Measurements from ENCODE around the gene ADAM8.

The ADAM8 gene

DNA sequence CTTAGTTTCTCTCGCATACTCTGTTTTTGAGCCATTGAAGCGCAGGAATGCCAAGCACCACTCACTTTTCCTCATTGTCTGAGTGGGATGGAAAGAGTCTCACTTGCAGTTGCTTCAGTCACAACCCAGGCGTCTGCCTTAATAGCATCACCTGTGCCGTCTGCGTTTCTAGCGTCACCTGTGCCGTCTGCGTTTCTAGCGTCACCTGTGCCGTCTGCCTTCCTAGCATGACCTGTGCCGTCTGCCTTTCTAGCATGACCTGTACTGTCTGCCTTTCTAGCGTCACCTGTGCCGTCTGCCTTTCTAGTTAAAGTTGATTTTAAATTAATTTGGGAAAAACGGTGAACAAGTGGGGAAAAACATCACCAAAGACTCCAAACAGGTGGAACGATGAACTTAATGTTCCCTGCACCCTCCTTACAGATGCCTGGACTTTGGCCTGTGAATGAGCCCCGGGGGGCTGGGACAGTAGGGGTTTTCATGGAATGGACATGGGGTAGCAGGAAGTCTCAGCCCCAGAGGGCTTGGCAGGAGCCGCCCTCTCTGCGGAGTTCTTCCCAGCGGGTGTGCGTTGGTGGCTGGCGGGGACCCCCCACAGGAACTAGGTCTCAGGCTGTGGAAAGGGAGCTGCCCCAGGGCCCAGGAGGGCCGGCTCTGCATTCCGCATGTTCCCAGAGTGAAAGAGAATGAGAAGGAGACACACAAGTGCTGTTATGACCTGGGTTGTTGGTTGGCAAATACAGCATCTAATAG, 35.5 kb upstream of the ADAM8 start:
- H3K36me3 Mint-ChIP-seq (ENCODE audit: low read depth), result peaks cover 46% of the 10 kb centered on the region
- H3K4me1 Mint-ChIP-seq (ENCODE audit: low read depth), result peaks cover 19% of the 10 kb centered on the region
- H3K4me3 Mint-ChIP-seq, result no peak overlapping the region
- no peak overlapping the region for H3K27ac Mint-ChIP-seq
- H3K9me3 Mint-ChIP-seq, result no peaks in the 10 kb centered on the region
- no peak for DNase-seq
- no peaks in the 10 kb centered on the region for H3K27me3 Mint-ChIP-seq

- peaks cover 25% of the 10 kb centered on the region for H3K4me1 Mint-ChIP-seq (ENCODE audit: low read depth)
- H3K9me3 Mint-ChIP-seq, result no peaks in the 10 kb centered on the region
- no peak overlapping the region for H3K27ac Mint-ChIP-seq
- DNase-seq, result no peak
- H3K36me3 Mint-ChIP-seq (ENCODE audit: low read depth), result peaks cover 51% of the 10 kb centered on the region
- H3K27me3 Mint-ChIP-seq, result no peaks in the 10 kb centered on the region
- H3K4me3 Mint-ChIP-seq, result no peak overlapping the region
Observed at GRCh38 chr10:133311570-133311969, 34.9 kb upstream of the ADAM8 start.

- Mint-ChIP-seq H3K4me3 (no peak overlapping the region), H3K4me1 (ENCODE audit: low read depth) (peaks cover 31% of the 10 kb centered on the region), H3K27me3 (no peaks in the 10 kb centered on the region), H3K27ac (no peak overlapping the region), H3K36me3 (ENCODE audit: low read depth) (peaks cover 51% of the 10 kb centered on the region), H3K9me3 (no peaks in the 10 kb centered on the region)
- DNase-seq, result no peak
Observed at GRCh38 chr10:133310789-133311188, 34.1 kb upstream of the ADAM8 start.

- DNase-seq, result no peak
- H3K4me1 Mint-ChIP-seq (ENCODE audit: low read depth), result peaks cover 34% of the 10 kb centered on the region
- H3K9me3 Mint-ChIP-seq, result no peaks in the 10 kb centered on the region
- peak overlapping the region; percentile 96 for H3K4me3 Mint-ChIP-seq
- H3K36me3 Mint-ChIP-seq (ENCODE audit: low read depth), result peaks cover 53% of the 10 kb centered on the region
- no peaks in the 10 kb centered on the region for H3K27me3 Mint-ChIP-seq
- no peak overlapping the region for H3K27ac Mint-ChIP-seq
Observed at GRCh38 chr10:133310399-133310755, 33.7 kb upstream of the ADAM8 start.

DNA sequence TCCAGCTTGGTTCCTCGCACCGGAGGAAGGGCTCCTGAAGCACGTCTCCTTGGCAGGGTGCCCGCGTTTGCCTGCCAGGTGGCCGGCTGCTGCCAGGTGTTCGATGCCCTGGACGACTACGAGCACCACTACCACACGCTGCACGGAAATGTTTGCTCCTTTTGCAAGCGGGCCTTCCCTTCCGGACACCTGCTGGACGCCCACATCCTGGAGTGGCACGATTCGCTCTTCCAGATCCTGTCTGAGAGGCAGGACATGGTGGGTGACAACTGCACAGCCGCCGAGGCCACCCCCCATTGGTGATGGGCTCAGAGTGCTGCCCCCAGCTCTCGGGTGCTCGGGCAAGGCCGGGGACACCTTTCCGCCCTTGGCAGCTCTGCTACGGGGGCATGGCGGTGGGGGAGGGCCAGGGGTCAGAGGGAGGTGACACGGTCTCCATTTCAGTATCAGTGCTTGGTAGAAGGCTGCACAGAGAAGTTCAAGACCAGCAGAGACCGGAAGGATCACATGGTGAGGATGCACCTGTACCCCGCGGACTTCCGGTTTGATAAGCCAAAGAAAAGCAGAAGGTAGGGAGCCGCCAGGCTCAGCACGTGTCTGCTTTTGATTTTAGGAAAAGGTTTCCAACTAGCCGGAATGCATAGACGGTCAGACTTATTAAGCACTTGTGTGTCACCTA, 33.2 kb upstream of the ADAM8 start:
- Mint-ChIP-seq H3K36me3 (ENCODE audit: low read depth) (peaks cover 58% of the 10 kb centered on the region), H3K4me1 (ENCODE audit: low read depth) (peaks cover 38% of the 10 kb centered on the region), H3K9me3 (no peaks in the 10 kb centered on the region), H3K27me3 (no peaks in the 10 kb centered on the region), H3K27ac (peak overlapping the region; percentile 93), H3K4me3 (peak overlapping the region; percentile 96)
- no peak for DNase-seq

DNA sequence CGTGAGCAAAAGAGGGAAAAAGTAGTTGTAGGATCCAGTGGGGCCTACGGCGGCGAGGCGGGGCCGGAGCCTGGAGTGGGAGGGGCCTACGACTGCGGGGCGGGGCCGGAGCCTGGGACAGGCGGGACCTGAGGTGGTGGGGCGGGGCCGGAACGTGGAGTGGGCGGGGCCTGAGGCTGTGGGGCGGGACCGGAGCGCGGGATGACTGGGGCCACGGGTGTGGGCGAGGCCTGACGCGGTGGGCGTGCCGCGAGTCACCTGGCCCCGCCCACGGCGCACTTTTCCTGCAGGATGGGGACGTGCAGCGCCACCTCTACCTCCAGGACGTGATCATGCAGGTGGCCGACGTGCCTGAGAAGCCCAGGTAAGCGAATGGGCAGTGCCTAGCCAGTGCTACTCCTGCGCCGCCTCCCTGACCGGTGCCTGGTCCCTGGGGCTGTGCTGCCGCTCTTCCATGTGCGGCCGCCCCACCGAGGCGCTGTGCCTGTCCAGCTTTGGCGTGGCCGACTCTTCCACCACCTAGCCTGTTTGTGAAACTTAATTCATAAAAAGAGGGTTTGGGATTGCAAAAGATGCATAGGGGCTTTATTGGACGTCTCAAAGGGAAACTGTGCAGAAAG, 32.5 kb upstream of the ADAM8 start:
- Mint-ChIP-seq H3K27me3 (no peaks in the 10 kb centered on the region), H3K4me3 (peak overlapping the region; percentile 96), H3K9me3 (no peaks in the 10 kb centered on the region), H3K4me1 (ENCODE audit: low read depth) (peaks cover 39% of the 10 kb centered on the region), H3K36me3 (ENCODE audit: low read depth) (peaks cover 63% of the 10 kb centered on the region), H3K27ac (peak overlapping the region; percentile 93)
- peak; percentile 97 for DNase-seq

DNA sequence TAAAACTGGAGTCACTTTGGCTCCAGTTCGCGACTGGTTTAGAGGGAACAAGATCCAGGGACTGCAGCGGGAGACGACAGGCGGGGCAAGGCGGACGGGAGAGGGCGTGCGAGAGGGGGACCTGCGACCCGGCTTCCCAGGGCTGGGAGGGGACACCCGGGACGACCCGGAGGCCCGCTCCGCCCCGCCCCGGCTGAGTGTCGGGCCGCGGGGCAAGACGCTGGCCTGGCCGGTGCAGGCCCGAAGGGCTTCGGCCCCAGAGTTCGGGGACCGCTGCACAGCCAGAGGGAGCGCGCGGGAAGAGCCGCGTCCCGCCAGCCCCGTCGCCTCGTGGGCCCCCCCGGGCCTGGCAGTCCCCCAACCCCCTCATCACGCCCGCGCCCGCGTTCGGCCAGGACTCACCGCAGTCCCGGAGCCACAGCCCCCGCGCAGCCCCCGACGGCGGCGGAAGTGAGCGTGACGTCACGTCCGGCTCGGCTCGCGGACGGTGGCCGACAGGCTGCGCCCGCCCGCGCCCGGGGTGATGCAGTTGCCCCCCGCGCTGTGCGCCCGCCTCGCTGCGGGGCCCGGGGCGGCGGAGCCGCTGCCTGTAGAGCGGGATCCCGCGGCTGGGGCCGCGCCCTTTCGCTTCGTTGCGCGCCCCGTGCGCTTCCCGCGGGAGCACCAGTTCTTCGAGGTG, 31.9 kb upstream of the ADAM8 start, which contains the start of the genes TUBGCP2 and ZNF511:
TUBGCP2 (minus strand) TSS at position 452 of the 679 bp plus-strand sequence. CDS start 5,931 bp downstream, outside the sequence.
ZNF511 (plus strand) TSS at position 494 of the 679 bp plus-strand sequence; CDS start at position 524, 30 bp downstream.
- peak within 1 kb of the TSS; percentile 98 for H3K27ac Mint-ChIP-seq
- peak within 1 kb of the TSS; percentile 96 for H3K4me3 Mint-ChIP-seq
- no peaks in the 10 kb centered on the region for H3K9me3 Mint-ChIP-seq
- DNase-seq, result peak; percentile 96
- no peaks in the 10 kb centered on the region for H3K27me3 Mint-ChIP-seq
- peaks cover 69% of the 10 kb centered on the region for H3K36me3 Mint-ChIP-seq (ENCODE audit: low read depth)
- H3K4me1 Mint-ChIP-seq (ENCODE audit: low read depth), result peaks cover 44% of the 10 kb centered on the region

GRCh38 chr10:133307776-133308420, 31.2 kb upstream of the ADAM8 start:
- Mint-ChIP-seq H3K4me1 (ENCODE audit: low read depth) (peaks cover 46% of the 10 kb centered on the region), H3K27me3 (no peaks in the 10 kb centered on the region), H3K4me3 (peak overlapping the region; percentile 96), H3K36me3 (ENCODE audit: low read depth) (peaks cover 69% of the 10 kb centered on the region), H3K9me3 (no peaks in the 10 kb centered on the region), H3K27ac (peak overlapping the region; percentile 98)
- peak; percentile 88 for DNase-seq

- no peaks in the 10 kb centered on the region for H3K27me3 Mint-ChIP-seq
- peak overlapping the region; percentile 98 for H3K27ac Mint-ChIP-seq
- H3K4me3 Mint-ChIP-seq, result peak overlapping the region; percentile 96
- no peak for DNase-seq
- peaks cover 46% of the 10 kb centered on the region for H3K4me1 Mint-ChIP-seq (ENCODE audit: low read depth)
- peaks cover 68% of the 10 kb centered on the region for H3K36me3 Mint-ChIP-seq (ENCODE audit: low read depth)
- no peaks in the 10 kb centered on the region for H3K9me3 Mint-ChIP-seq
Observed at GRCh38 chr10:133306941-133307379, 30.3 kb upstream of the ADAM8 start.

DNA sequence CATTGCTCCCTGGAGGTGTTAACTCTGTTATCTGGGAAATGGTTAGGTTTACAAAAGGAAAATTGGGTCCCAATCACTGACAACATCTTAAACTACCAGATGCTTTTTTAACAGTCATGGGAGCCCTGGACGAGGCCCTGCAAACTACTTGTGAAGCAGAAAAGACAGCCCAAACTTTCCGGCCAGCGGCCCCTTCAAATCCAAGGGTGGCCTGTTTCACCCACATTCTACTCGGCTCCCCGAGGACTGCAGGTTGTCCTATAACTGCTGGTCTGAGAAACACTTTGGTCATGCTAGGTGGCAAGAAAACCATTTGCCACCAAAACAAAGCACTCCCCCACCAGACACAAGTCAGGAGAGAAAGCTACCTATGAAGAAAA, 29.4 kb upstream of the ADAM8 start:
- peak overlapping the region; percentile 11 for H3K27ac Mint-ChIP-seq
- H3K27me3 Mint-ChIP-seq, result no peaks in the 10 kb centered on the region
- no peak overlapping the region for H3K4me3 Mint-ChIP-seq
- H3K36me3 Mint-ChIP-seq (ENCODE audit: low read depth), result peaks cover 64% of the 10 kb centered on the region
- no peaks in the 10 kb centered on the region for H3K9me3 Mint-ChIP-seq
- H3K4me1 Mint-ChIP-seq (ENCODE audit: low read depth), result peaks cover 46% of the 10 kb centered on the region
- no peak for DNase-seq

- H3K27me3 Mint-ChIP-seq, result no peaks in the 10 kb centered on the region
- DNase-seq, result no peak
- no peak overlapping the region for H3K4me3 Mint-ChIP-seq
- H3K4me1 Mint-ChIP-seq (ENCODE audit: low read depth), result peaks cover 37% of the 10 kb centered on the region
- peaks cover 74% of the 10 kb centered on the region for H3K36me3 Mint-ChIP-seq (ENCODE audit: low read depth)
- no peaks in the 10 kb centered on the region for H3K9me3 Mint-ChIP-seq
- H3K27ac Mint-ChIP-seq, result no peak overlapping the region
Observed at GRCh38 chr10:133303206-133303605, 26.5 kb upstream of the ADAM8 start.

GRCh38 chr10:133302230-133302629, 25.6 kb upstream of the ADAM8 start:
- peaks cover 30% of the 10 kb centered on the region for H3K4me1 Mint-ChIP-seq (ENCODE audit: low read depth)
- no peaks in the 10 kb centered on the region for H3K27me3 Mint-ChIP-seq
- no peaks in the 10 kb centered on the region for H3K9me3 Mint-ChIP-seq
- H3K27ac Mint-ChIP-seq, result no peak overlapping the region
- peaks cover 77% of the 10 kb centered on the region for H3K36me3 Mint-ChIP-seq (ENCODE audit: low read depth)
- no peak overlapping the region for H3K4me3 Mint-ChIP-seq
- DNase-seq, result no peak

GRCh38 chr10:133299738-133300137, 23.1 kb upstream of the ADAM8 start:
- H3K4me3 Mint-ChIP-seq, result no peak overlapping the region
- peaks cover 10% of the 10 kb centered on the region for H3K4me1 Mint-ChIP-seq (ENCODE audit: low read depth)
- DNase-seq, result no peak
- no peaks in the 10 kb centered on the region for H3K9me3 Mint-ChIP-seq
- H3K27me3 Mint-ChIP-seq, result no peaks in the 10 kb centered on the region
- peaks cover 86% of the 10 kb centered on the region for H3K36me3 Mint-ChIP-seq (ENCODE audit: low read depth)
- no peak overlapping the region for H3K27ac Mint-ChIP-seq

DNA sequence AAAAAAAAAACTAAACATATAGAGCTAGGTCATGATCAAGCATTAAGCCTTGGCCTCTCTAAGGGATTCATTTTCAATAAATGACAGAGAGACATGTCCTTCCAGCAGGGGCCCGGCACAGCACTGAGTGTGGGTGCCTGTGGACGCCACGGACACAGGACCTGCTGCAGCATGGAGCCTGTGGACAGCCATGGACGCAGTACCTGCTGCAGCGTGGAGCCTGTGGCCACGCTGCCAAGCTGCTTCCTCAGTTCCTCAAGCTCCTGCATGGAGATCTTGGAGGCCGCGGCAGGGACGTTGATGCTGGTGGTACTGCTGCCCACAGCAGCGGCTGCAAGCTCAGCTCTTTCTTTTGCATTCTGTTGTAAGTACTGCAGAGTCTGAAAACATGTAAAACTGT, 22.6 kb upstream of the ADAM8 start:
- H3K9me3 Mint-ChIP-seq, result no peaks in the 10 kb centered on the region
- no peak overlapping the region for H3K27ac Mint-ChIP-seq
- H3K27me3 Mint-ChIP-seq, result no peaks in the 10 kb centered on the region
- H3K36me3 Mint-ChIP-seq (ENCODE audit: low read depth), result peaks cover 88% of the 10 kb centered on the region
- peaks cover 8% of the 10 kb centered on the region for H3K4me1 Mint-ChIP-seq (ENCODE audit: low read depth)
- no peak for DNase-seq
- no peak overlapping the region for H3K4me3 Mint-ChIP-seq
